Heart right ventricle (tissue), 16 donors: ENCODE results near the gene TMEM273. TPM values are rescaled to one million over a fixed set of nuclear protein-coding genes. Genes with fewer than 3 reads are reported as not detected.
A peak's percentile ranks its signal among the peaks of the same experiment; 100 is the strongest.

Experiments
- ATAC-seq, 8 donors: fragments of 200-7000 bp; cut with Tn5 transposase; one replicate each; pipeline ENCODE4 v1.9.1; 2020; ENCODE audit warnings: mild to moderate bottlenecking in 8 of 8, moderate library complexity in 8 of 8, moderate number of reproducible peaks in 1 of 8
- DNase-seq, 2 donors: peaks; one replicate each; pipeline ENCODE4 v3.0.0-alpha.2; 2020
- H3K27ac ChIP-seq, 10 donors: fragments of 200-600 bp; sonication (generic) in 2 of 10; one replicate each; pipeline versions ENCODE4 v1.5.0 to v1.8.0; 2020 to 2022; ENCODE audit warnings: mild to moderate bottlenecking in 3 of 10
- H3K27me3 ChIP-seq, 7 donors: fragments of 200-600 bp; one replicate each; pipeline ENCODE4 v1.8.0; 2021 to 2022; ENCODE audit warnings: mild to moderate bottlenecking in 2 of 7
- H3K36me3 ChIP-seq, 9 donors: fragments of 200-600 bp; sonication (generic) in 1 of 9; one replicate each; pipeline versions ENCODE4 v1.5.0 to v1.8.0; 2020 to 2022; ENCODE audit warnings: mild to moderate bottlenecking in 2 of 9
- H3K4me1 ChIP-seq, 9 donors: fragments of 200-600 bp; sonication (generic) in 1 of 9; one replicate each; pipeline versions ENCODE4 v1.5.0 to v1.8.0; 2020 to 2022; ENCODE audit warnings: mild to moderate bottlenecking in 4 of 9
- H3K4me3 ChIP-seq, 10 donors: fragments of 200-600 bp; sonication (generic) in 2 of 10; one replicate each; pipeline versions ENCODE4 v1.5.0 to v1.8.0; 2020 to 2022; ENCODE audit warnings: mild to moderate bottlenecking in 7 of 10, moderate library complexity in 2 of 10
- H3K9me3 ChIP-seq, 11 donors: fragments of 200-600 bp in 10 of 11; sonication (generic) in 2 of 11; one replicate each; pipeline versions ENCODE4 v1.5.0 to v1.8.0; 2013 to 2022; ENCODE audit warnings: mild to moderate bottlenecking in 2 of 11, control low read depth in 1 of 11, moderate library complexity in 1 of 11
- WGBS, 2 donors: extraction: QIAGEN DNeasy Blood & Tissue Kit; methylation state at CpG; one replicate each; pipeline ENCODE4 v1.1.7; 2013; ENCODE audit warnings: inconsistent platforms in 1 of 2; 5-methylcytosine and 5-hydroxymethylcytosine counted together
- intact Hi-C, 10 donors: fragments of 100-400 bp; cut with DNase I; formaldehyde crosslinking; loops; one replicate each; pipeline versions ENCODE4 v1.11.1 to v1.14.2; 2022
- polyA plus RNA-seq, 2 donors: library from polyadenylated mRNA; stranded (reverse); fragments of 200-250 nt; gene quantifications; one replicate each; pipeline ENCODE4 v1.2.3, GENCODE V29; 2013
- total RNA-seq, 10 donors: library from RNA; stranded (reverse); fragmentation: NEBNext Ultra II Directional in 3 of 10; extraction: Animal tissue kit (Norgen Biotek cat#: 25700) in 3 of 10; gene quantifications; one replicate each; pipeline versions ENCODE4 v1.2.1 to v1.2.4, GENCODE V29; 2021 to 2023
- TF ChIP-seq, protein P1 (sequence below), 9 donors: fragments of 200-600 bp; sonication (generic) in 2 of 9; IDR thresholded peaks; one replicate each; pipeline versions ENCODE4 v1.5.0 to v1.8.0; 2021 to 2022; ENCODE audit warnings: antibody characterized with exemption in 9 of 9, mild to moderate bottlenecking in 5 of 9, moderate library complexity in 1 of 9
- donor health status: Arrhythmogenic right ventricular cardiomyopathy.
- donor health status: ischemic (EF 13 %, LVEDD 7.1; RV severe dilation, severe dysfunction).
- donor health status: healthy with polysubstance abuse.
- donor health status: DM: no; HTN: yes; CAD: no.
- donor health status: DM: no; HTN: no; CAD: no.
- donor health status: ischemic (EF 25% LVEDD 6.9; RV normal size, moderate dysfunction).
- donor health status: ischemic (EF 25% LVEDD 5.7; RV mildly dilated, moderate dysfunction).
- donor health status: healthy.
- donor health status: DM: yes; HTN: yes; CAD: no.
- donor health status: Ischemic cardiomyopathy.
- donor health status: ischemic (EF 35%, LVEDD 5.7; RV mildly dilated, moderate dysfunction).
- donor health status: nonischemic (EF 11% LVEDD 7.7; RV severe dilation, severe dysfunction).
- donor health status: DM: yes; HTN: yes; CAD: no.
- donor health status: PGD.
- donor health status: ischemic (EF 29% LVEDD 5.4; RV normal size, mild dysfunction).
- donor health status: nonischemic (EF 23%, LVEDD 6.1; RV moderate dilation, normal function).

Gene TMEM273
- total and polyA plus RNA-seq, 12 donors, result 10.9 to 28.5 (median 19.0) TPM

DNA sequence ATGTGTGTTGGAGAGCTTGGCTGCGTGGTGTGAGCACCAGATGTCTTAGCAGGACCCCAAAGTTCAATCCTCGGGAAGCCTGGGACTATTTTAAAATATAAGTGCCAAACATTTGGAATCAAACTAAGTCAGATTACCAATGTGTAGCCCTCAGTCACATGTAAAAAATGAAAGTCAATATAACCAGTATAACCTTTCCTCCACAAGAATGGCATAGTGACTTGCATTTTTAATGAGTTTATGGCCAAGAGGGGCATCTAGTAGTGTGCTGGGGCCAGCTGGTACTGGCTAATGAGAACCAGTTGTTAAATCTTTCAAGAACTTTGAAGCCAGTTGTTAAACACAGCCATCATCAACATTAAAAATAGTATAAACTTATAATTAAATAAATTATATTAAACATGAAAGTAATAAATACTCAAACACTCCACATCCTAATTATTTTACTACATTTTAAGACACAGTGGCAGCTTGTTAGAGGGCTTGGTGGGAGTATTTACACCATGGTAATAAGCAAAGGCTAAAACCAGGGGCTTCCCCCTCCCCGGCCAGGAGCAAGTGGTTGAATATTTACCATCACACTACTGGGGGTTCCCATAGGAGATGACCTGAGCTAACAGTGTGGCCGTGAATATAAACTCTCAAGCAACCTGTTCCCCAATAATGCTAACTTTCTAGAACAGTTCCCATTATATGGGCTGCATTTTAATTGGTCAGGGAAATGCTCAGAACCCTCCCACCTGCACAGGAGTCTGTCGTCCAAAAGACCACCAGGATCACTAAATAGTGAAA is 46.5 kb downstream of the TMEM273 start:
- intact Hi-C loops, result no loop called here
- Histone ChIP-seq H3K9me3 (peaks cover 0 to under 1% (median 0%) of the 10 kb centered on the region in 11 donors), H3K36me3 (no peaks in the 10 kb centered on the region), H3K4me3 (no peak overlapping the region), H3K27ac (no peak overlapping the region), H3K27me3 (no peaks in the 10 kb centered on the region), H3K4me1 (peaks cover 4 to 29% (median 18%) of the 10 kb centered on the region in 9 donors)
- DNase-seq (peak in 1 of 2 donors; percentile 0), ATAC-seq (no peak)
- 87 to 88% methylated on average over 5 of the region's 5 CpGs for WGBS, 2 donors
- TF ChIP-seq, protein P1, sequence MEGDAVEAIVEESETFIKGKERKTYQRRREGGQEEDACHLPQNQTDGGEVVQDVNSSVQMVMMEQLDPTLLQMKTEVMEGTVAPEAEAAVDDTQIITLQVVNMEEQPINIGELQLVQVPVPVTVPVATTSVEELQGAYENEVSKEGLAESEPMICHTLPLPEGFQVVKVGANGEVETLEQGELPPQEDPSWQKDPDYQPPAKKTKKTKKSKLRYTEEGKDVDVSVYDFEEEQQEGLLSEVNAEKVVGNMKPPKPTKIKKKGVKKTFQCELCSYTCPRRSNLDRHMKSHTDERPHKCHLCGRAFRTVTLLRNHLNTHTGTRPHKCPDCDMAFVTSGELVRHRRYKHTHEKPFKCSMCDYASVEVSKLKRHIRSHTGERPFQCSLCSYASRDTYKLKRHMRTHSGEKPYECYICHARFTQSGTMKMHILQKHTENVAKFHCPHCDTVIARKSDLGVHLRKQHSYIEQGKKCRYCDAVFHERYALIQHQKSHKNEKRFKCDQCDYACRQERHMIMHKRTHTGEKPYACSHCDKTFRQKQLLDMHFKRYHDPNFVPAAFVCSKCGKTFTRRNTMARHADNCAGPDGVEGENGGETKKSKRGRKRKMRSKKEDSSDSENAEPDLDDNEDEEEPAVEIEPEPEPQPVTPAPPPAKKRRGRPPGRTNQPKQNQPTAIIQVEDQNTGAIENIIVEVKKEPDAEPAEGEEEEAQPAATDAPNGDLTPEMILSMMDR (IDR thresholded peaks at IDR 0.05), result no peak

DNA sequence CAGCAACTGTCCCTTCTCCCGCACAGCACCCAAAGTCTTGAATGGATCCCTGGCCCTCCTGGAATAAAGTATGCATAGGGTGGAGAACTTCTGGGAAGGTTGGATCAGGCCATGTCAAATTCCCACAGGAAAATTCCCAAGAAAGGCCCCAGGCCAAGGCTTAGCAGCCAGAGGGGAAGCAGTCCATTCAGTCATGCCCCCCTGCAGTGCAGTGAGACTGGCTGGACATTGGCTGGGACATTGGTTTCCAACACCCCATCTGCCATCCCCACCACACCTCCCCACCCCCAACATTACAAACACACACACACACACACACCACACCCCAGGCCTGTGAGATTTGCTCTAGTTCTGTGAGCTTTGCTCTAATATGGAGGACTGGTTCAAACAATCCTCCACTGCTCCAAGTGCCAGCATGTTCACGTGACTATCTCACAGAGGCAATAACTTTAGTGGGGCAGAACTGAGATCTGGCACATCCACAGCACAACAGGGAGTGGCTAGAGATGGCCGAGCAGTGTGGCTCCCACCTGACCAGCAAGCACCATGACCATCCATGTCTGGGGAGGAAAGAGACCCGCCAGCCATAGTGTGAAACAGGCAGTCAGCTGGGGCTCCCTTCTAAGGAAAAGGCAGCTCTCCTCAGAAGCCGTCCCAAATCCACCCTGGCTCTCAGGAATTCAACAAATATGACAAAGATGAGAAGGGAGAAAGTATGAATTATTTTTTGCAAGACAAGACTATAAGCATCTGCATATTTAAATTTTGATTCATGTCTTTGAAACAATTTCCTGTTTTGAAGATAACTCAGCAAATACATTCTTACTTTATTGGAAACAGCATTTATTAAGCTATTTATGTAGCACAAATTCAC is 47.6 kb downstream of the TMEM273 start:
- intact Hi-C loops, result no loop called here
- Histone ChIP-seq H3K27ac (peak overlapping the region in 1 of 10 donors; percentile 74), H3K9me3 (peaks cover 0 to 5% (median 0%) of the 10 kb centered on the region in 11 donors), H3K4me1 (peaks cover 4 to 33% (median 21%) of the 10 kb centered on the region in 9 donors), H3K4me3 (no peak overlapping the region), H3K36me3 (no peaks in the 10 kb centered on the region), H3K27me3 (no peaks in the 10 kb centered on the region)
- TF ChIP-seq, protein P1 (IDR thresholded peaks at IDR 0.05), result no peak
- peak in 1 of 2 donors; percentile 2 for DNase-seq
- no peak for ATAC-seq
- 79 to 89% methylated on average over 5 of the region's 5 CpGs for WGBS, 2 donors

DNA sequence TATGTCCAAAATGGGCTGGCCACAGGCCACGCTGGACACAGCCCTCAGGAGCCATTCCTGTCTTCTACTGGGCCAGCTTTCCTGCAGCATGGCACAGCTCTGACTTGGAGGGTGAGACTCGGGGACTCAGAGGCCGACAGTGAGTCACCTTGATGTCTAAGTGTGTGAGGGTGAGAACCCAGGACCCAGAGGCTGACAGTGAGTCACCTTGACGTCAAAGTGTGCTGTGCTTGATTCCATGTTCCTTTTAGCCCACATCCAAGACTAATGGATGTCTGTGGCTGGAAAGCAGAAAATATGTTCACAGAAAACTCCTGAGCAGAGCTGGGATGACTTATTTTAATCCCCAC is 48.4 kb downstream of the TMEM273 start:
- ATAC-seq (peak in 2 of 8 donors; percentile 53 to 73), DNase-seq (peak in 1 of 2 donors; percentile 0)
- TF ChIP-seq, protein P1 (IDR thresholded peaks at IDR 0.05), result no peak
- Histone ChIP-seq H3K4me3 (no peak overlapping the region), H3K4me1 (peaks cover 4 to 40% (median 22%) of the 10 kb centered on the region in 9 donors), H3K27ac (peak overlapping the region in 6 of 10 donors; percentile 50 to 74 (median 66)), H3K9me3 (peaks cover 0 to 5% (median 0%) of the 10 kb centered on the region in 11 donors), H3K36me3 (no peaks in the 10 kb centered on the region), H3K27me3 (no peaks in the 10 kb centered on the region)
- intact Hi-C loops, result no loop called here
- WGBS, 2 donors, result 87 to 93% methylated on average over 4 of the region's 4 CpGs
